Neutrophil (primary cell): ENCODE results near the gene ANKRD52.
A peak's percentile ranks its signal among the peaks of the same experiment; 100 is the strongest.
"Not testable (repeated sequence)": the region's sequence is repeated elsewhere in the genome, so short reads cannot be mapped to it uniquely, and the experiment has no call there.

Experiments used
- H3K27ac ChIP-seq: fragments of 200-600 bp; sonication (generic); 2 replicates; pipeline ENCODE4 v1.5.1; 2016; ENCODE audit warnings: mild to moderate bottlenecking, moderate library complexity
- H3K27me3 ChIP-seq: fragments of 200-600 bp; sonication (generic); 2 replicates; pipeline ENCODE4 v1.6.0; 2016; ENCODE audit warnings: mild to moderate bottlenecking
- H3K36me3 ChIP-seq: fragments of 200-600 bp; sonication (generic); 2 replicates; pipeline ENCODE4 v1.5.1; 2017
- H3K4me1 ChIP-seq, 2 experiments: fragments of 200-600 bp in 1 of 2; sonication (generic) in 1 of 2; 1 replicate in 1 of 2; 2 replicates in 1 of 2; pipeline versions ENCODE4 v1.5.1 to v1.6.1; 2013 to 2016; ENCODE audit warnings: low read depth in 1 of 2, low read length in 1 of 2, mild to moderate bottlenecking in 1 of 2, moderate library complexity in 1 of 2; ENCODE audit not compliant: control insufficient read depth in 1 of 2, insufficient read depth in 1 of 2
- H3K4me3 ChIP-seq, 2 experiments: fragments of 200-600 bp in 1 of 2; sonication (generic) in 1 of 2; 1 replicate in 1 of 2; 2 replicates in 1 of 2; pipeline ENCODE4 v1.5.1; 2013 to 2016; ENCODE audit warnings: low read depth in 1 of 2, low read length in 1 of 2, mild to moderate bottlenecking in 1 of 2, moderate library complexity in 1 of 2
- H3K9me3 ChIP-seq: fragments of 200-600 bp; sonication (generic); 2 replicates; pipeline ENCODE4 v1.5.1; 2016
- CTCF ChIP-seq: fragments of 200-600 bp; sonication (generic); IDR thresholded peaks from 2 replicates; pipeline ENCODE4 v1.5.1; 2016; ENCODE audit warnings: antibody characterized with exemption

Gene ANKRD52

GRCh38 chr12:56293795-56294194 is 35.6 kb upstream of the ANKRD52 start:
- TF ChIP-seq CTCF, result no peak
- H3K27ac ChIP-seq, result peak overlapping the region; percentile 58
- H3K9me3 ChIP-seq, result no peaks in the 10 kb centered on the region
- peaks cover 51 to 65% of the 10 kb centered on the region in 2 experiments for H3K4me1 ChIP-seq
- H3K36me3 ChIP-seq, result peaks cover 9% of the 10 kb centered on the region
- H3K27me3 ChIP-seq, result no peaks in the 10 kb centered on the region
- no peak overlapping the region for H3K4me3 ChIP-seq

GRCh38 chr12:56288705-56289387 is 30.7 kb upstream of the ANKRD52 start:
- H3K36me3 ChIP-seq, result peaks cover 23% of the 10 kb centered on the region
- H3K27me3 ChIP-seq, result no peaks in the 10 kb centered on the region
- H3K27ac ChIP-seq, result peak overlapping the region; percentile 66
- H3K4me3 ChIP-seq, result no peak overlapping the region
- no peaks in the 10 kb centered on the region for H3K9me3 ChIP-seq
- H3K4me1 ChIP-seq, result peaks cover 38 to 60% of the 10 kb centered on the region in 2 experiments
- TF ChIP-seq CTCF, result no peak

- no peak for TF ChIP-seq CTCF
- Histone ChIP-seq H3K4me1 (peaks cover 30 to 42% of the 10 kb centered on the region in 2 experiments), H3K36me3 (peaks cover 45% of the 10 kb centered on the region), H3K27ac (peak overlapping the region; percentile 38), H3K9me3 (no peaks in the 10 kb centered on the region), H3K4me3 (no peak overlapping the region), H3K27me3 (no peaks in the 10 kb centered on the region)
Measured at GRCh38 chr12:56286044-56286830, 28.1 kb upstream of the ANKRD52 start.

- not testable (repeated sequence) for H3K27me3 ChIP-seq, H3K4me3 ChIP-seq, H3K9me3 ChIP-seq, H3K27ac ChIP-seq
- H3K4me1 ChIP-seq, result peaks cover 30 to 35% of the 10 kb centered on the region in 2 experiments
- peaks cover 60% of the 10 kb centered on the region for H3K36me3 ChIP-seq
Measured at GRCh38 chr12:56284263-56284662, 26.1 kb upstream of the ANKRD52 start.

GRCh38 chr12:56282579-56282978 is 24.4 kb upstream of the ANKRD52 start:
- H3K27ac ChIP-seq, result no peak overlapping the region
- no peak for TF ChIP-seq CTCF
- peaks cover 14 to 19% of the 10 kb centered on the region in 2 experiments for H3K4me1 ChIP-seq
- H3K9me3 ChIP-seq, result no peaks in the 10 kb centered on the region
- H3K4me3 ChIP-seq, result no peak overlapping the region
- peaks cover 76% of the 10 kb centered on the region for H3K36me3 ChIP-seq
- no peaks in the 10 kb centered on the region for H3K27me3 ChIP-seq

GRCh38 chr12:56282030-56282429 is 23.8 kb upstream of the ANKRD52 start:
- TF ChIP-seq CTCF, result no peak
- Histone ChIP-seq H3K9me3 (no peaks in the 10 kb centered on the region), H3K4me3 (no peak overlapping the region), H3K27ac (no peak overlapping the region), H3K4me1 (peaks cover 8 to 16% of the 10 kb centered on the region in 2 experiments), H3K36me3 (peaks cover 81% of the 10 kb centered on the region), H3K27me3 (no peaks in the 10 kb centered on the region)
